GM21825 (cell line): ENCODE data around the gene SSBP4.
"Not testable (repeated sequence)": the region's sequence is repeated elsewhere in the genome, so short reads cannot be mapped to it uniquely, and the experiment has no call there.

Source experiments
- ATAC-seq: cut with Tn5 transposase; IDR thresholded peaks from one replicate; pipeline ENCODE4 v1.9.1; 2021; ENCODE audit warnings: mild to moderate bottlenecking, moderate library complexity; ENCODE audit not compliant: unreplicated experiment

SSBP4 gene

GRCh38 chr19:18392926-18393325, 26.3 kb upstream of the SSBP4 start:
- ATAC-seq: no peak

GRCh38 chr19:18393836-18394235, 25.4 kb upstream of the SSBP4 start:
- no peak for ATAC-seq

- no peak for ATAC-seq
These were observed 22.5 kb upstream of the SSBP4 start for GRCh38 chr19:18396471-18397241.

GRCh38 chr19:18397242-18398202, 21.7 kb upstream of the SSBP4 start, which contains the start of gene LRRC25:
TSS of gene LRRC25 (minus strand) at chr19:18397622. CDS start at chr19:18396963, 659 bp downstream.
- ATAC-seq: peak; percentile 48

GRCh38 chr19:18399008-18399407, 20.2 kb upstream of the SSBP4 start:
- ATAC-seq: no peak

- ATAC-seq: no peak
These were observed 17.6 kb upstream of the SSBP4 start for GRCh38 chr19:18401580-18402112.

GRCh38 chr19:18402455-18403248, 16.5 kb upstream of the SSBP4 start:
- ATAC-seq: not testable (repeated sequence)

GRCh38 chr19:18405754-18406153, 13.4 kb upstream of the SSBP4 start:
- not testable (repeated sequence) for ATAC-seq

GRCh38 chr19:18406749-18407148, 12.4 kb upstream of the SSBP4 start:
- ATAC-seq: no peak

GRCh38 chr19:18408053-18408476, 11.1 kb upstream of the SSBP4 start:
- ATAC-seq: peak; percentile 82

- ATAC-seq: no peak
These were observed 6.5 kb upstream of the SSBP4 start for GRCh38 chr19:18412610-18413239.

GRCh38 chr19:18414504-18415177, 4.6 kb upstream of the SSBP4 start:
- ATAC-seq: no peak

- no peak for ATAC-seq
These were observed 3.9 kb upstream of the SSBP4 start for GRCh38 chr19:18415178-18415867.

- no peak for ATAC-seq
These were observed 2.4 kb upstream of the SSBP4 start for GRCh38 chr19:18416778-18417249.

GRCh38 chr19:18417250-18418028, 1.8 kb upstream of the SSBP4 start:
- no peak for ATAC-seq

GRCh38 chr19:18418029-18418482, 1.1 kb upstream of the SSBP4 start:
- ATAC-seq: no peak

GRCh38 chr19:18418483-18419194, 559 bp upstream of the SSBP4 start:
- no peak for ATAC-seq
